ENCODE measurements around the gene NEIL3.

NEIL3 gene

GRCh38 chr4:177411996-177412395 lies 102.3 kb downstream of the NEIL3 start:
- no peak for DNase-seq (ENCODE audit: low read depth)

Measured in activated T-cell treated with anti-CD3 and anti-CD28 coated beads for 48 hours (primary cell).